Measurements from ENCODE around the gene SMC1B.
"Not testable (repeated sequence)": the region's sequence is repeated elsewhere in the genome, so short reads cannot be mapped to it uniquely, and the experiment has no call there.

Gene SMC1B

GRCh38 chr22:45413368-45414211 lies at the start of gene SMC1B, which contains the start of gene RIBC2:
Gene SMC1B (minus strand): TSS chr22:45413599. CDS start chr22:45413567, 32 bp downstream.
Gene RIBC2 (plus strand): TSS chr22:45413693. CDS start chr22:45413887, 194 bp downstream.
- peak; percentile 91 for DNase-seq

- no peak for DNase-seq
Observed at GRCh38 chr22:45462034-45462655, 48.7 kb upstream of the SMC1B start.

- no peak for DNase-seq
Observed at GRCh38 chr22:45460288-45461109, 47.1 kb upstream of the SMC1B start.

- DNase-seq: no peak
Observed at GRCh38 chr22:45459235-45459634, 45.8 kb upstream of the SMC1B start.

GRCh38 chr22:45458532-45458931 lies 45.1 kb upstream of the SMC1B start:
- DNase-seq: no peak

- DNase-seq: no peak
Observed at GRCh38 chr22:45456811-45457210, 43.4 kb upstream of the SMC1B start.

GRCh38 chr22:45455621-45456020 lies 42.2 kb upstream of the SMC1B start:
- DNase-seq: no peak

- DNase-seq: no peak
Observed at GRCh38 chr22:45455212-45455611, 41.8 kb upstream of the SMC1B start.

- no peak for DNase-seq
Observed at GRCh38 chr22:45454275-45454674, 40.9 kb upstream of the SMC1B start.

GRCh38 chr22:45453764-45454163 lies 40.4 kb upstream of the SMC1B start:
- DNase-seq: no peak

GRCh38 chr22:45452565-45453379 lies 39.4 kb upstream of the SMC1B start:
- DNase-seq: no peak

GRCh38 chr22:45451972-45452371 lies 38.6 kb upstream of the SMC1B start:
- no peak for DNase-seq

GRCh38 chr22:45450921-45451651 lies 37.7 kb upstream of the SMC1B start:
- DNase-seq: no peak

- no peak for DNase-seq
Observed at GRCh38 chr22:45450101-45450785, 36.8 kb upstream of the SMC1B start.

GRCh38 chr22:45449442-45449841 lies 36.0 kb upstream of the SMC1B start:
- not testable (repeated sequence) for DNase-seq

GRCh38 chr22:45448431-45448830 lies 35.0 kb upstream of the SMC1B start:
- DNase-seq: no peak

GRCh38 chr22:45447596-45447995 lies 34.2 kb upstream of the SMC1B start:
- not testable (repeated sequence) for DNase-seq

- no peak for DNase-seq
Observed at GRCh38 chr22:45446216-45446615, 32.8 kb upstream of the SMC1B start.

GRCh38 chr22:45445031-45445710 lies 31.8 kb upstream of the SMC1B start:
- DNase-seq: no peak

GRCh38 chr22:45444168-45444567 lies 30.8 kb upstream of the SMC1B start:
- no peak for DNase-seq

GRCh38 chr22:45442116-45442515 lies 28.7 kb upstream of the SMC1B start:
- no peak for DNase-seq
